ENCODE measurements around the gene RET.

RET gene

GRCh38 chr10:43064331-43065075 lies 12.4 kb upstream of the RET start:
- DNase-seq = no peak

- DNase-seq = no peak
These were observed 11.6 kb upstream of the RET start for GRCh38 chr10:43065234-43065633.

GRCh38 chr10:43065761-43066160 lies 11.1 kb upstream of the RET start:
- DNase-seq = no peak

- no peak for DNase-seq
These were observed 10.4 kb upstream of the RET start for GRCh38 chr10:43066481-43066880.

- DNase-seq = no peak
These were observed 9.3 kb upstream of the RET start for GRCh38 chr10:43067391-43068135.

- DNase-seq = no peak
These were observed 8.8 kb upstream of the RET start for GRCh38 chr10:43068136-43068395.

- no peak for DNase-seq
These were observed 8.2 kb upstream of the RET start for GRCh38 chr10:43068471-43069210.

- DNase-seq = no peak
These were observed 7.7 kb upstream of the RET start for GRCh38 chr10:43069211-43069515.

GRCh38 chr10:43069579-43069978 lies 7.3 kb upstream of the RET start:
- no peak for DNase-seq

GRCh38 chr10:43070121-43071085 lies 6.5 kb upstream of the RET start:
- no peak for DNase-seq

- DNase-seq = no peak
These were observed 4.8 kb upstream of the RET start for GRCh38 chr10:43071865-43072650.

- no peak for DNase-seq
These were observed 3.7 kb upstream of the RET start for GRCh38 chr10:43073191-43073590.

- no peak for DNase-seq
These were observed 3.1 kb upstream of the RET start for GRCh38 chr10:43073721-43074120.

GRCh38 chr10:43074409-43074808 lies 2.5 kb upstream of the RET start:
- no peak for DNase-seq

GRCh38 chr10:43074827-43075611 lies 1.9 kb upstream of the RET start:
- no peak for DNase-seq

GRCh38 chr10:43075612-43076003 lies 1.3 kb upstream of the RET start:
- no peak for DNase-seq

- DNase-seq = no peak
These were observed 476 bp upstream of the RET start for GRCh38 chr10:43076311-43076875.

GRCh38 chr10:43077421-43078171 lies 727 bp downstream of the RET start:
- DNase-seq = no peak

GRCh38 chr10:43078175-43078985 lies 1.5 kb downstream of the RET start:
- no peak for DNase-seq

- DNase-seq = peak; percentile 10
These were observed 2.1 kb downstream of the RET start for GRCh38 chr10:43078986-43079273.

Measured in fibroblast of upper back skin (primary cell).